Hepatocyte (in vitro differentiated cells): ENCODE data around the gene ZBTB43.

ENCODE experiments used
- CTCF ChIP-seq: fragments of 200-600 bp; sonication (generic); IDR thresholded peaks from 2 replicates; pipeline ENCODE4 v1.5.1; 2016; ENCODE audit warnings: antibody characterized with exemption, mild to moderate bottlenecking; ENCODE audit not compliant: poor library complexity
- EZH2 ChIP-seq: fragments of 200-600 bp; sonication (generic); IDR thresholded peaks from 2 replicates; pipeline ENCODE4 v1.6.1; 2016; ENCODE audit warnings: antibody characterized with exemption, mild to moderate bottlenecking, borderline replicate concordance

- TF ChIP-seq CTCF, result no peak
- TF ChIP-seq EZH2, result no peak
Observed at GRCh38 chr9:126799034-126799433, 5.8 kb upstream of the ZBTB43 start.
